Measurements from ENCODE around the gene ENPEP.
"Not testable (repeated sequence)": the region's sequence is repeated elsewhere in the genome, so short reads cannot be mapped to it uniquely, and the experiment has no call there.

ENPEP gene, protein sequence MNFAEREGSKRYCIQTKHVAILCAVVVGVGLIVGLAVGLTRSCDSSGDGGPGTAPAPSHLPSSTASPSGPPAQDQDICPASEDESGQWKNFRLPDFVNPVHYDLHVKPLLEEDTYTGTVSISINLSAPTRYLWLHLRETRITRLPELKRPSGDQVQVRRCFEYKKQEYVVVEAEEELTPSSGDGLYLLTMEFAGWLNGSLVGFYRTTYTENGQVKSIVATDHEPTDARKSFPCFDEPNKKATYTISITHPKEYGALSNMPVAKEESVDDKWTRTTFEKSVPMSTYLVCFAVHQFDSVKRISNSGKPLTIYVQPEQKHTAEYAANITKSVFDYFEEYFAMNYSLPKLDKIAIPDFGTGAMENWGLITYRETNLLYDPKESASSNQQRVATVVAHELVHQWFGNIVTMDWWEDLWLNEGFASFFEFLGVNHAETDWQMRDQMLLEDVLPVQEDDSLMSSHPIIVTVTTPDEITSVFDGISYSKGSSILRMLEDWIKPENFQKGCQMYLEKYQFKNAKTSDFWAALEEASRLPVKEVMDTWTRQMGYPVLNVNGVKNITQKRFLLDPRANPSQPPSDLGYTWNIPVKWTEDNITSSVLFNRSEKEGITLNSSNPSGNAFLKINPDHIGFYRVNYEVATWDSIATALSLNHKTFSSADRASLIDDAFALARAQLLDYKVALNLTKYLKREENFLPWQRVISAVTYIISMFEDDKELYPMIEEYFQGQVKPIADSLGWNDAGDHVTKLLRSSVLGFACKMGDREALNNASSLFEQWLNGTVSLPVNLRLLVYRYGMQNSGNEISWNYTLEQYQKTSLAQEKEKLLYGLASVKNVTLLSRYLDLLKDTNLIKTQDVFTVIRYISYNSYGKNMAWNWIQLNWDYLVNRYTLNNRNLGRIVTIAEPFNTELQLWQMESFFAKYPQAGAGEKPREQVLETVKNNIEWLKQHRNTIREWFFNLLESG

DNA sequence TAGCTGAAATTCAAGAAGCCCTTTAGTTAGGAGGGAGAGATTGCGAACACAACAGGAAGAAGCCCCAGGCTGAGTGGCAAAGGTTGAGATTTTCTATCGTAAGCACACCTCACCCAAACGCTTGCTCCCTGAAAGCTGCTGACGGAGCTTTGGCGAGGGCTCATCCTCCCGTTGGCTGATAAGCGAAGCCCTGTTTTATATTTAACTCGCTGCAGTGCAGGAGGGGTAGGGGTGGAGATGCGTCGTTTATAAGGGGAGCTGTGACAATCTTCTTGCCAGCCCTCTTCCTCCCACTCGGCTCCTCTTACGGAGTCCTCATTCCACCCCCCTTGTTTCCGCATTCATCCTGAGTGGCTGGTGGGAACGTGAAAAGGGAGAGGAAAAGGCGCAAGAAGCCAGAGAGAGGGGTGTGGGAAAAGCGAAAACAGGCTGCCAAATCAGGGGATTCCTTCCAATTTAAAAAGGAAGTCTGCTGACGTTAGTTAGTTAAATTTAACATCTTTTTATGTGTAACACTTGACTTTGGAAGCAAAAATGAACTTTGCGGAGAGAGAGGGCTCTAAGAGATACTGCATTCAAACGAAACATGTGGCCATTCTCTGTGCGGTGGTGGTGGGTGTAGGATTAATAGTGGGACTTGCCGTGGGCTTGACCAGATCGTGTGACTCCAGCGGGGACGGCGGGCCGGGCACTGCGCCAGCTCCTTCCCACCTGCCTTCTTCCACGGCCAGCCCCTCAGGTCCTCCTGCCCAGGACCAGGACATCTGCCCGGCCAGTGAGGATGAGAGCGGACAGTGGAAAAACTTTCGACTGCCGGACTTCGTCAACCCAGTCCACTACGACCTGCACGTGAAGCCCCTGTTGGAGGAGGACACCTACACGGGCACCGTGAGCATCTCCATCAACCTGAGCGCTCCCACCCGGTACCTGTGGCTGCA is at the start of gene ENPEP:
Gene ENPEP, plus strand, starts transcription at position 275 of the 938 bp plus-strand sequence. Its CDS starts 260 bp downstream, at position 535.
- DNase-seq (ENCODE audit: low read depth in 2 of 2): no peak

DNA sequence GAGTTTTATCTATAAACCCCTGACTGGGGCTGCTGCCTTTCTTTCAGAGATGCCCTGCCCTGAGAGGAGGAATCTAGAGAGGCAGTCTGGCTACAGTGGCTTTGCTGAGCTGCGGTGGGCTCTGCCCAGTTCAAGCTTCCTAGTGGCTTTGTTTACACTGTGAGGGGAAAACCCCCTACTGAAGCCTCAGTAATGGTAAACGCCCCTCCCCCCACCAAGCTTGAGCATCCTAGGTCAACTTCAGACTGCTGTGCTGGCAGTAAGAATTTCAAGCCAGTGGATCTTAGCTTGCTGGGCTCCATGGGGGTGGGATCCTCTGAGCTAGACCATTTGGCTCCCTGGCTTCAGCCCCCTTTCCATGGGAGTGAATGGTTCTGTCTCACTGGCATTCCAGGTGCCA is 44.1 kb upstream of the ENPEP start:
- DNase-seq (ENCODE audit: low read depth in 2 of 2): not testable (repeated sequence)

DNA sequence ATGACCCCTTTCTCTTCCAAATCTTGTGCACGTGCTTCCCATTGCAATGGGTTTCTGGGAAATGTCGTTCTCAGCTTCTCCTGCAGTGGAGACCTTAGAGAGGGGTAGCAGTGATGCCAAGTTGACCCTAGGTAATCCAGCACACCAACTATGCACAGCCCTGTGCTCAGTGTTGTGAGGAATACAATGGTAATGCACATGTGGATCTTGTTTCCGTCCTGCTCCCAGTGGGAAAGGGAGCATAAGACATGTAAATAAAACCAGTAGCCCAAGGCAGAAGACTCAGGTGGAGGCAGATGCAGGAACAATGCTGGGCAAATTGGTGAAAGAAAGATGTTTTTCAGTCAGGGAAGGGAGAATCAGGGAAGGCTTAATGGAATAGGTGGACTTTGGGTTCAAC is 38.7 kb upstream of the ENPEP start:
- DNase-seq (ENCODE audit: low read depth in 2 of 2): not testable (repeated sequence)

GRCh38 chr4:110439209-110439608 is 36.7 kb upstream of the ENPEP start:
- not testable (repeated sequence) for DNase-seq (ENCODE audit: low read depth in 2 of 2)

DNA sequence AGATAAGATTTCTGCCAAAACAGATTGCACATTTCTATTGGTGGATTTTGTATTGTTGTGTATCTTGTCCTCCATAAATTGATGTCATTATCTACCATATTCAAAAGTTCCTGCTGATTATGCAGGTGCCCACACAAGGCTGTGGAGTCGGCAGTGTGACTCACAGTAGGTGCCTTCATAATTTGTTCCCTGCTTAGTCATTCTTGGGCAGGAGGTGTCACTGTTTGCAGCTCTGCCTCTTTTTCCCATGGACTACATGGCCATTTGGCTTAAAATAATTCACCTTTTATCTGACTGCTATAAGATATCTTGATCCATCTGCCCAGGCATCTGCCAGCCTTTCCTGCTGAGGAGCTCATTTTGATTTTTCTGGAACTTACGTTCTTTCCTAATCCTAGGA is 33.6 kb upstream of the ENPEP start:
- DNase-seq (ENCODE audit: low read depth in 2 of 2): no peak

DNA sequence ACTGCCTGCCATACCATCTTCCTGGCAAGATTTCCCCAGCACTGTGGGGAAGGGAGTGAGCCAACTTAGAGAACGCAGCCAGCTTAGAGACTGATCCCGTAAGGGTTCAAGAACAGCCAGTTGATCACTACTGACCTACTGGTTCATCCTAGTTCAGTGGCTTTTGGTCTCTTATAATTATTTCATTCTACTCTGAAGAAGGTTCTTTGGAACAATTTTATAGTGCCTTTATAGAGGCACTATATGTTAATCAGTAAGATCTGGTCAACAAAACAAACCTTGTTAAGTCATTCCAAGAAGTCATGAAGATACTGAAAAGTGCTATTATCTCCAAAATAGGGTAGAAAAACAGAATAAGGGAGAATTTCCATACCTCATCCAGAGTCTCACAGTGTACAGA is 33.2 kb upstream of the ENPEP start:
- no peak for DNase-seq (ENCODE audit: low read depth in 2 of 2)

GRCh38 chr4:110449947-110450346 is 26.0 kb upstream of the ENPEP start:
- no peak for DNase-seq (ENCODE audit: low read depth in 2 of 2)

- no peak for DNase-seq (ENCODE audit: low read depth in 2 of 2)
Observed at GRCh38 chr4:110452546-110452945, 23.4 kb upstream of the ENPEP start.

GRCh38 chr4:110454441-110454840 is 21.5 kb upstream of the ENPEP start:
- no peak for DNase-seq (ENCODE audit: low read depth in 2 of 2)

DNA sequence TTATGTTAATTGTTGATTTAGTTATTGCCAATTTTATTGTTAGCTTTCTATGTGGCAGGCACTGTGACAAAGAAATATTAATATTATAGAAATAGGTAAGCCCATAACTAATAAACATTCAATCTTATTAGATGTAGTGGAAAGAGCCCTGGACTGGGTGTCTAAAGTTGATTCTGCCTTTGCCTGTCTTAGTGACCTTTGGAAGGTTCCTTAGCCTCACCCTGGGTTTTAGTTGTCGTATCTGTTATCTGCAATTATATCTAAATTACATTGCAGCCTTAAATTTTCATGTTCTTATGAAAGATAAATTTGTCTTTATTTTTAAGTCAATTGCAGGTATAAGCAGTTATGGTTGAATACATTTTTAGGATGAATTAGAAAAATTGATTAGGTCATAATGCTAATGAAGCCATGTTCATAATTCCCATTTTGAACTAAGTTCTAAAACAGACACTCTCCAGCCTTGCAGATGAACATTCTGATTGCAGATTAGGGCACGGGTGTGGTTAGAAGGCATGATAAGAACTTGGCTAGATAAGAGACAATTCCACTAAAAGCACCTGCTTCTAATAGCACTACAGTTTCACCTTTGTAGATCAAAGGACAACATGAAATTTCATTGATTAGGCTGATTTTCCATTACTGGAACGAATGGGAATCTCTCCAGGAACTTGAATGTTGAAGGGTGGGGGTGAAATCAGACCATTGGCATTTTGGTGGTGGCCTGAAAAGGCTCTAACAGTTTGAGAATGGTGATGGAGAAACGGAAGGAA is 17.3 kb upstream of the ENPEP start:
- DNase-seq (ENCODE audit: low read depth in 2 of 2): no peak

DNA sequence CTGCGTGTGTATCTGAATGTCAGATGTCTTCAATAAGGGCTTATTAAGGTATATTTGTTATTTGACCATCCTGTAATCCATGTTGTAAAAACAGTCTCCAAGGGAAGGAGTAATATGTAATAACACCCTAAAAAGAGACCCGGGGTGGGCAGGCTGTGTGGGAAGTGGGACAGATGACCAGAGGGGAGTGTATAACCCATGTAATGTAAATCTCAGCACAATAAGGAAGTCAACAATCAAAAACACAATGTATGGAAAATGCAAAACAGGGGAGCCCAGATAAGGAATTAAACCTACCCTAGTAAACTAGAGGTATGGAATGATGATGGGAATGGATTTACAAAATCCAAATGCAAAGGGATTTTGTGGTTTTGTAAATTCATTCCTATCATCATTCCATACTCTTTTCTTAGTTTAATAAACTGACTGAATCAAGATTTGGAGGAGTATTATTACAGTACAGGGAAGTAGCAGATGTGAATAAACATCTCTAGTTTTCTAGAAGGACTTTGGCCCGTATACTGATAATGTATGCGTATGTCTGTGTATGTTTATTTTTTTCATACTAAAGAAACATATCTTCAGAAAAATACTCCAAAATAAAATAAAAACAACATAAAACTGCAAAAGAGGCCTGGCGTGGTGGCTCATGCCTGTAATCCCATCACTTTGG is 15.7 kb upstream of the ENPEP start:
- DNase-seq (ENCODE audit: low read depth in 2 of 2): no peak

DNA sequence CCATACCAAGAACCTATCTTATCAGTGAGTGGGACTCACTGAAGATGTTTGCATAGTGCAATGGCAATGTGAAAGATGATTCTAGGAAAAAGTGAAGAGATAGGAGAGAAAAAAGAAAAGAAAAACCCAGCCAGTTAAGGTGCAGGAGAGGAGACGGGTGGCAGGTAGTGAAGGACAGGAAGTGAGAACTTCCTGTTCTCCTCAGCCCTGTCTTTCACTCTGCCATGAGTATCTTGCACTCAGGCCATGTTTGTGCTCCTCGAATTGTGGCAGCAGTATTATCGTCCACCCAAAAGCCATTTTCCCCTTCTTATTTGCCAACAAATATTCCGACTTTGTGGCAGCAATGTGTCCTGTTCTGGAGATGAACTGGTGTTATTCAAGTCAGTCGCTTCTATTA is 8.6 kb upstream of the ENPEP start:
- no peak for DNase-seq (ENCODE audit: low read depth in 2 of 2)

DNA sequence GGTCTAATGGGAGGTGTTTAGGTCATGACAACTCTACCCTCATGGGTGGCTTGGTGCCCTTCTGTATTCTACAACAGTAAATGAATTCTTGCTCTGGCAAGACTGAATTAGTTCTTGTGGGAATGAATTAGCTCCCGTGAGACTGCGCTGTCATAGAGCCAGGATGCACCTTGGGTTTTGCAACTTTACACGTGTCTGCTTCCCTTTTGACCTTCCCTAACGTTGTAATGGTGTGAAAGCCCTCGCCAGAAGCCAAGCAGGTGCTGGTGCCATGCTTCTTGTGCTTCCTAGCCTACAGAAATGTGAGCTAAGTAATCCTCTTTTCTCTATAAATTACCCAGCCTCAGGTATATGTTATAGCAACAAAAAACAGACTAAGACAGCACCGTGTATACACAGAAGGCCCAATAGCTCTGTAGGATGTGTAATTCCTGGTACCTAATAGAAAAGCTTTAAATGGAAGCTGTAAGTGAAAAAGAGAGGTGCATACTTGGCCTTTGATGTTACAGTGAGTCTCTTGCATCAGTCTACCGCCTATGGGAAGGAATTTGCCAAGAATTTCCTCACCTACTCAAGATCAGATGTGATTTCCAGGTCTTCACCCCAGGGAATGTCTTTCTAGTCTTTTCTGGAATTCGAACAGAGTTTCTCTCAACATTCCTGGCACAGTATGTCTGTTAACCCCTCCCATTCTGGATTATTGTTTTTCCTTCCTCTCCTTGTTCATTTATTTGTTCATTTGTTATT is 3.2 kb upstream of the ENPEP start:
- no peak for DNase-seq (ENCODE audit: low read depth in 2 of 2)

GRCh38 chr4:110474481-110474880 is 1.5 kb upstream of the ENPEP start:
- no peak for DNase-seq (ENCODE audit: low read depth in 2 of 2)

- not testable (repeated sequence) for DNase-seq (ENCODE audit: low read depth in 2 of 2)
Observed at GRCh38 chr4:110475080-110475479, 875 bp upstream of the ENPEP start.

GRCh38 chr4:110477836-110478235 is 1.9 kb downstream of the ENPEP start:
- DNase-seq (ENCODE audit: low read depth in 2 of 2): no peak

GRCh38 chr4:110480031-110480549 is 4.1 kb downstream of the ENPEP start:
- no peak for DNase-seq (ENCODE audit: low read depth in 2 of 2)

- DNase-seq (ENCODE audit: low read depth in 2 of 2): no peak
Observed at GRCh38 chr4:110480746-110481271, 4.9 kb downstream of the ENPEP start.

GRCh38 chr4:110483516-110483915 is 7.6 kb downstream of the ENPEP start:
- DNase-seq (ENCODE audit: low read depth in 2 of 2): no peak

All from stimulated activated CD8-positive, alpha-beta memory T cell treated with anti-CD3 and anti-CD28 coated beads, Interleukin-2, amount 100 ng/mL, for 1 hour (primary cell).